GM08714 (cell line): ENCODE measurements around the gene COX19.

ENCODE experiments used
- H3K4me3 ChIP-seq: fragments of 200-500 bp; sonication (Bioruptor generic); 2 replicates; pipeline ENCODE4 v1.5.1; 2014; ENCODE audit warnings: mild to moderate bottlenecking, low read length, inconsistent platforms
- ZNF274 ChIP-seq: IDR thresholded peaks from 2 replicates; pipeline ENCODE4 v1.6.1; 2012; ENCODE audit warnings: mild to moderate bottlenecking, low read depth, low read length

Gene COX19

DNA sequence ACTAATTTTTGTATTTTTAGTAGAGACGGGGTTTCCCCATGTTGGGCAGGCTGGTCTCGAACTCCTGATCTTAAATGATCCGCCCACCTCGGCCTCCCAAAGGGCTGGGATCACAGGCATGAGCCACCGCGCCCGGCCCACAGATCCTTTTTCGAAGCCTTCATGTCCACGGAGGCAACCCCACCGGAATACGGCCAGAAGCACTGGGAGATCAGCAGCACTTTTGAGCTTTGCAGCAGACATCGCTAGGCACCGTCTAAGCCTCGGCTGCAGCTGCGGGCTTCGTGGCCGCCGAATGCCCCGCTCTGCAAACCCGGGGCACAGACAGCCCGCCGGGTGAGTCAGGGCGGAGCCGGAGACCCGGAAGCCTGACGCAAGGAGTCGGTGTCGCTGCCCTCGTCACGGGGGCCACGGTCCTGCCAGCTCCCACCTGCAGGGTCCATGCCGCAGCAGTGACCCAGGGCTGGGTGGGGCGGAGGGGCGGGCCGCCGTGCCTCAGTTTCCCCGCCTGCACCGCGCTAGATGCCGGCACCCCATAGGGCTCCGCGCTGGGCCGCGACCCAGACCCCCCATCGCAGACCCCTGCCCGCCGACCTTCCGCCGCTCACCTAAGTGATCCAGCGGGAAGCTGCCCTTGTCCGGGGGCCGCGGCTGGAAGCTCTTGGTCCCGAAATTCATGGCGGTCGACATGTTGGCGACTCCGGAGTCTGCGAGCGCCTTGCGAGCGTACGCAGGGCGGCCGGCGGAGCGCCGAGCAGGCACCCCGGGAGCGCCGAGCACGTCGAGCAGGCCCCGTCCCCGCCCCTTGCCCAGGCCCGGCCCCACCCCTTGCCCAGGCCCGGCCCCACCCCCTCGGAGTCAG lies at the start of gene COX19:
TSS of gene COX19 (minus strand) at position 730 of the 862 bp plus-strand sequence. CDS start at position 690, 40 bp downstream.
- peak within 1 kb of the TSS; percentile 98 for H3K4me3 ChIP-seq
- no peak for TF ChIP-seq ZNF274

DNA sequence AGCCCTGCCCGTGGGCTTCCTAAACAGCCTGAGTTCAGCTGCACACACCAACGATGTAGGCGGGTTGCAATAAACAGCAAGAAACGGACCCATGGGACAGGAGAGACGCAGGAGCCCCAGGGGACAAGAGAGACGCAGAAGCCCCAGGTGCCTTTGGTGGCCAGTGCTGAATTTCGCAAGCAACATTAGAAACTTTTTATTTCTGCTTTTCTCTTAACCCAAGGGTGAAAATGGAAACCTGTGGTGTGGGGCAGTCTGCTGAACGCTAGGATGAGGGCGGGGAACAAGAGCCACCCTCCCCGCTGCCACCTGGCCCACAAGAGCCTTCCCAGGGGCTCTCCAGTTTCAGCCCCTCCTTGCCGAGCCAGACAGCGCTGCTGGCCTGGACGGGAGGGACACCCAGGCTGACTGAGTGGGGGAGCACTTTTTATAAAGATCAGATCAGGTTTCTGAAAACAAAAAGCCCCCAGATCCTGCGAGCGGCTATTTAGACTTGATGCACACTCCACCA lies 49.0 kb upstream of the COX19 start:
- peak overlapping the region; percentile 86; the same call in 1 of the 2 replicates for H3K4me3 ChIP-seq

GRCh38 chr7:1022801-1023465 lies 47.6 kb upstream of the COX19 start:
- TF ChIP-seq ZNF274 = no peak
- peak overlapping the region; percentile 3; the same call in 1 of the 2 replicates for H3K4me3 ChIP-seq

More for the DNA sequence above, 49.0 kb upstream of the COX19 start:
- no peak for TF ChIP-seq ZNF274

DNA sequence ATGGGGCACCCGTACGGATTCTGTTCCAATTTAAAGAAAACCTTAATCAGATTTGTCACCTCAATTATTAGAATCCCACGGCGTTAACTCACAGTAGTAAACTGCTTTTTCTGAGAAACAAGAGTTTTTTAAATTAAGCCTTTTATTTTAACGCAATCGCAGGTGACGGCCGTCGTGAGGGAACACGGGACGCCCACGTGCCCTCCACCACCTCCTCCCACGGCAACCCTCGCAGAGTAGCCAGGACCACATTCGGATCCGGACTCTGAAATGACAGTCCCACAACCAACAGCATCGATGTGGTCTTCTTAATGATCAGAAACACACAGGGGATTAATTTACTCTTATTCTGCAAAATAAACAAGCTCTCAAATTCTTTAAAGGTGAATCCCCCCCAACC lies 47.0 kb upstream of the COX19 start:
- no peak overlapping the region for H3K4me3 ChIP-seq
- no peak for TF ChIP-seq ZNF274

GRCh38 chr7:1021931-1022330 lies 46.6 kb upstream of the COX19 start:
- no peak overlapping the region for H3K4me3 ChIP-seq
- TF ChIP-seq ZNF274 = no peak

DNA sequence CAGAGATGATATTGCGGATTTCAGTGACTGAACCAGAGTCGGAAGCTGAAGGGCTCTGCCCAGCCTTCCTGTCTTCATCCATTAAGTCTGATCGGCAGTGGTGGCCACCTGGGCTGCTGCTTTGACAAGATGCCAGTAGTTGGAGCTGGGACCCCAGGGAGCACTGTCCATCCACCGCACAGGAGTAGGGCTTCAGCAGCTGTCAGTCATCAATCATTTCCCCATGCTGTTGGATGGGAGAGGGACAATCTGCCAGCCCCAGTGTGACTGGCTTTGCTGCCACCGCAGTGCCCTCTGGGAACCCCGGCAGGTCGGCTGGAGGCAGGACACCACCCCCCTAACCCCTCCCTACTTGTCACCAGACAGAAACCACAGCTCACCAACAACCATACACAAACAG lies 46.0 kb upstream of the COX19 start:
- TF ChIP-seq ZNF274 = no peak
- no peak overlapping the region for H3K4me3 ChIP-seq

- no peak overlapping the region for H3K4me3 ChIP-seq
- TF ChIP-seq ZNF274 = no peak
Measured at GRCh38 chr7:1020849-1021251, 45.5 kb upstream of the COX19 start.

DNA sequence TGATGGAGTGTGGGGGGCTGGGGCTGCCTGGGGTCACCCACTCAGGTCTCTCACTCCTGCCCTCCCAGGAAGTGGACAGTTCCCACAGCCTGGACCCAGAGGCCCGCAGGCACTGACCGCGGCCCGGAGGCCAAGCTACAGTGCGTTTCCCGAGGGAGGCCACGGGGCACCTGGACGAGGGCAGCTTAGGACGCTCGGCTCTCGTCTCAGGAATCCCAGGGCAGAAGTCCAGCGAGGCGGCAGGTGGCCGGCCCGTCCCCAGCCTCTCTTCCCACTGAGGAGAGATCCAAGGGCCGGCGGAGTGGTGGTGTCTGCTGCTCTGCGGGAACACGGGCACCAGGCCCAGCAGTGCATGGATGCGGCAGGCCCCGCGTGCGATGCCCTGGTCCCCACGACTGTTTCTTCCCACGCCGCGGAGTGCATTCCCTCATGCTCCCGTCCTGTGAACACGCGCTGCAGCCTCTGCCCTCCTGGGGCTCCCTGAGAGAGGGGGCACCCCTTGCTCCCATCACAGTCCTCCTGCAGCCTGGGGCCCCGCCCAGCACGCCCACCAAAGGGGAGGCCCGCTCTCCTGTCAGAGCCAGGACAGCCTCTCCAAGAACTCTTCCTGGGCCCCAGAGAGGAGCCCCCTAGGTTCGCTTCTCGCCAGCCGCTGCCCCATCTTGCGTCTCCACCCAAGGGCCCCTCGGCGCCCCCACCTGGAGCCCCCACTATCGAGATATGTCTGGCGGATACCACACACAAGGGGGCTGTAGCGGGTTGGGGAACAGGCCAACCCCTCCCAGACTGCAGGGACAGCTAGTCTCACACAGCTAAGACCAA lies 44.7 kb upstream of the COX19 start:
- no peak for TF ChIP-seq ZNF274

GRCh38 chr7:1019255-1019785 lies 44.0 kb upstream of the COX19 start:
- no peak overlapping the region for H3K4me3 ChIP-seq
- TF ChIP-seq ZNF274 = no peak

More for the DNA sequence above, 44.7 kb upstream of the COX19 start:
- H3K4me3 ChIP-seq = no peak overlapping the region

DNA sequence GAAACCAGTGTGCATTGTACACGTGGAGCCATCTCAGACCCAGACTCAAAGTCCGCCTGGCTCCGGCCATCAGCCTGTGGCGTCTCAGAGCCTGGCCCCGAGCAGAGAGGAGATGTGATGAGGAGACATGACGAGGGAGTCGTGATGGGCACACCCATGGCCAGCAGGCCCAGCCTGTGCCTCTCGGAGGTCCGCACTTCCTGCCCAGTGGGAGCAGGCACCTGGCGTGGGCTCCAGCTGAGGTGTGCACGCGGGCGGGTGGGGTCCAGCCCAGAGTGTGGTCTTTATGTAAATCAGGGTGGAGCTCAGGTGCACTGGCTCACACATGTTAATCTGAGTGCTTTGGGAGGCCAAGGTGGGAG lies 43.0 kb upstream of the COX19 start:
- no peak overlapping the region for H3K4me3 ChIP-seq
- TF ChIP-seq ZNF274 = no peak

DNA sequence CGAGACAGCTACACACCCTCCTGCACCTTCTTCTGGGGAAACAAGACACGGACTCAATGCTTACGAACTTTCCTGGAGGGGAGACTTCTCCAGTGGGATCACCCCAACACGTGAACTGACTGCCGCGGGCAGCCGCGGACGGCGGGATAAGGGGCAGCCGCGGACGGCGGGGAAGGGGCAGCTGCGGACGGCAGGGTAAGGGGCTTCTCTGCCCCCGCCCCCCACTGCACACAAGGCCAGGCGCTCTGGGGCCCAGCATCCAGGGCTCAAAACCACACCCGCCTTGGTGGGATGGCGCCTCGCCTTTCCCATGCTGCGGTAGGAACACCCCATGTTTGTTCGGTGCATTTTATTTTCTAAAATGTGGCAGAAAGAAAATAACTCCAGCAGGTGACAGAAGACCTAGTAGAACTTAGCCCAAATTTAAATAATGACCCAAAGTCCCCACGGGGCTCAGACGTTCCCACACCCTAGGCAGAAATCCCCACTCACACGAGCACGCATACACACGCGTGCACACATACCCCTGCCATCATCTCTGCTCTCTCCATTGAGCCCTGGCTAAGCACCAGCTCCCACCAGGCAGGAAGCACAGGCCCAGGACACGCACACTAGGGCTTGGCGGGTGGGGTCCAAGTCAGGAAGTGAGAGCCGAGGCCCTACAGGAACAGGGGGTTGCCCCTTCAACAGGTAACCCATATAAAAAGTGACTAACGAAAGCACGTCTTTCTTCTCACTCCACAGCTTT lies 42.4 kb upstream of the COX19 start:
- no peak overlapping the region for H3K4me3 ChIP-seq
- TF ChIP-seq ZNF274 = no peak

- TF ChIP-seq ZNF274 = no peak
Measured at GRCh38 chr7:1016577-1017531, 41.5 kb upstream of the COX19 start.

More at GRCh38 chr7:1016577-1017531, 41.5 kb upstream of the COX19 start:
- no peak overlapping the region for H3K4me3 ChIP-seq
